ENCODE data around the gene SAMD4B. TPM values are rescaled to one million over a fixed set of nuclear protein-coding genes. Genes with fewer than 3 reads are reported as not detected.

The SAMD4B gene
- total and polyA plus RNA-seq, 2 of the 8 experiments (the other 6 are each of a cell fraction or from before 2014, with no cell fraction given), result 137 to 158 TPM

- FAIRE-seq, result no peak
- TF ChIP-seq CHD1 (IDR thresholded peaks at IDR 0.05; ENCODE audit: low read depth, low read length), result no peak
- TF ChIP-seq RAD21 (IDR thresholded peaks at IDR 0.05 in 1 of 2, conservative IDR thresholded peaks at IDR 0.05 in 1 of 2; ENCODE audit: low read depth in 2 of 2, low read length in 2 of 2), result peak; percentile 95 to 99
- TF ChIP-seq CHD2 (IDR thresholded peaks at IDR 0.05; ENCODE audit: low read length), result peak; percentile 24; the same call in 1 of the 2 replicates
- peak; percentile 25; the same call in 1 of the 2 replicates for TF ChIP-seq TBP (IDR thresholded peaks at IDR 0.05; ENCODE audit: low read depth, low read length)
- TF ChIP-seq NRF1 (IDR thresholded peaks at IDR 0.05; ENCODE audit: low read depth, low read length), result no peak
- no peak for TF ChIP-seq RFX5 (IDR thresholded peaks at IDR 0.05; ENCODE audit: borderline replicate concordance, low read depth, low read length)
- TF ChIP-seq ATF2 (IDR thresholded peaks at IDR 0.05; ENCODE audit: low read length), result no peak
- peak; percentile 41 for TF ChIP-seq ASH2L (IDR thresholded peaks at IDR 0.05; ENCODE audit: low read length)
- TF ChIP-seq TEAD4 (IDR thresholded peaks at IDR 0.05; ENCODE audit: low read depth, low read length), result peak; percentile 79
Observed at GRCh38 chr19:39328046-39328705, 14.0 kb upstream of the SAMD4B start.

More at GRCh38 chr19:39328046-39328705, 14.0 kb upstream of the SAMD4B start:
- CTCF ChIA-PET (ENCODE audit: partially characterized antibody), result interaction anchor here (0.5 to 11.7 kb wide), 30 partner anchors 10 to 218 kb away, joined by 3 to 85 read pairs (median 4); partner anchors contain the start of gene SYCN
- Histone ChIP-seq H3K79me1 (ENCODE audit: low read depth, low read length) (no peaks in the 10 kb centered on the region), H2BK15ac (ENCODE audit: low read length) (no peak overlapping the region), H3K4me3 (ENCODE audit: extremely low read depth in 1 of 4, insufficient read depth in 2 of 4, low read depth in 3 of 4, low read length in 4 of 4) (peak overlapping the region in 1 of 4 experiments; percentile 6; a peak in 1 of 8 replicates), H3K27ac (ENCODE audit: low read depth, low read length) (no peak overlapping the region), H3K4ac (replicated peaks; ENCODE audit: insufficient read length, low read depth, low read length) (no peak overlapping the region), H3K36me3 (ENCODE audit: control insufficient read depth in 2 of 4, insufficient read depth in 4 of 4, low read length in 3 of 4) (no peaks in the 10 kb centered on the region), H2BK120ac (replicated peaks; ENCODE audit: low read depth, low read length) (no peak overlapping the region), H3K9me3 (ENCODE audit: insufficient read depth in 2 of 2, low read depth in 1 of 2, low read length in 1 of 2) (no peaks in the 10 kb centered on the region), H3K9ac (replicated peaks in 1 of 4; ENCODE audit: extremely low read depth in 1 of 4, low read depth in 3 of 4, low read length in 3 of 4) (no peak overlapping the region), H3K56ac (replicated peaks; ENCODE audit: insufficient read length, low read depth, low read length) (no peak overlapping the region), H3K23me2 (ENCODE audit: low read depth, low read length) (no peaks in the 10 kb centered on the region), H4K20me1 (replicated peaks in 1 of 2; ENCODE audit: control insufficient read depth in 1 of 2, insufficient read depth in 2 of 2, low read length in 2 of 2) (no peaks in the 10 kb centered on the region), H3K23ac (ENCODE audit: insufficient read length) (no peak overlapping the region), H4K5ac (ENCODE audit: insufficient read length, low read depth, low read length) (no peak overlapping the region), H2AFZ (ENCODE audit: low read length) (peak overlapping the region; percentile 43; the same call in 1 of the 2 replicates), H2BK12ac (ENCODE audit: low read depth, low read length) (no peak overlapping the region), H4K8ac (ENCODE audit: extremely low read depth, insufficient read depth, low read length) (no peak overlapping the region), H3K4me2 (ENCODE audit: insufficient read depth in 1 of 2, low read depth in 2 of 2, low read length in 2 of 2) (peak overlapping the region in 1 of 2 experiments; percentile 32; a peak in 1 of 4 replicates), H3K18ac (ENCODE audit: extremely low read depth, low read length) (no peak overlapping the region), H2AK5ac (ENCODE audit: low read depth, low read length) (no peak overlapping the region), H3K27me3 (replicated peaks in 1 of 4; ENCODE audit: control insufficient read depth in 3 of 4, extremely low read depth in 1 of 4, insufficient read depth in 3 of 4, low read length in 3 of 4) (no peaks in the 10 kb centered on the region), H3K14ac (ENCODE audit: insufficient read length) (no peak overlapping the region), H4K91ac (replicated peaks; ENCODE audit: insufficient read length, low read length) (no peak overlapping the region), H2BK20ac (ENCODE audit: low read length) (no peak overlapping the region), H2BK5ac (ENCODE audit: low read depth, low read length) (no peak overlapping the region), H3K79me2 (ENCODE audit: control insufficient read depth in 1 of 2, insufficient read depth in 2 of 2, low read length in 2 of 2) (no peaks in the 10 kb centered on the region), H3K4me1 (replicated peaks in 1 of 4; ENCODE audit: control insufficient read depth in 3 of 4, insufficient read depth in 4 of 4, low read length in 3 of 4) (peaks cover 0 to 6% (median 3%) of the 10 kb centered on the region in 4 experiments; a peak in 5 of 7 replicates)
- 35% methylated on average over 17 of the region's 17 CpGs; no CpG with 5 or more reads in 1 of the 2 experiments for WGBS, 2 experiments (ENCODE audit: extremely low coverage in 1 of 2, insufficient coverage in 1 of 2, insufficient read length in 1 of 2, insufficient replicate concordance in 2 of 2, low coverage in 1 of 2, low lambda C conversion rate in 2 of 2, missing lambda C conversion rate in 1 of 2)
- peak in 1 of 2 experiments; percentile 99 for DNase-seq (ENCODE audit: low read depth in 1 of 2, low spot score in 2 of 2)
- POLR2A ChIA-PET (ENCODE audit: partially characterized antibody), result no interaction called here

All from H1 (cell line).